Eye (tissue), 1 donor: Measurements from ENCODE around the gene SORCS2.

ENCODE experiments used
- DNase-seq: peaks from one replicate; pipeline ENCODE4 v3.0.0-alpha.2; 2015

The SORCS2 gene

GRCh38 chr4:7224878-7225533 is 32.7 kb downstream of the SORCS2 start:
- no peak for DNase-seq

GRCh38 chr4:7226439-7226838 is 34.1 kb downstream of the SORCS2 start:
- peak; percentile 92 for DNase-seq

- DNase-seq, result peak; percentile 61
These were observed 34.7 kb downstream of the SORCS2 start for GRCh38 chr4:7227008-7227407.

GRCh38 chr4:7228734-7229133 is 36.4 kb downstream of the SORCS2 start:
- no peak for DNase-seq

- DNase-seq, result peak; percentile 58
These were observed 39.8 kb downstream of the SORCS2 start for GRCh38 chr4:7232061-7232650.

- DNase-seq, result no peak
These were observed 40.8 kb downstream of the SORCS2 start for GRCh38 chr4:7233006-7233580.

- DNase-seq, result no peak
These were observed 41.3 kb downstream of the SORCS2 start for GRCh38 chr4:7233601-7234000.

- no peak for DNase-seq
These were observed 42.2 kb downstream of the SORCS2 start for GRCh38 chr4:7234355-7235029.

- no peak for DNase-seq
These were observed 42.7 kb downstream of the SORCS2 start for GRCh38 chr4:7235030-7235380.

GRCh38 chr4:7236847-7237246 is 44.5 kb downstream of the SORCS2 start:
- no peak for DNase-seq

- no peak for DNase-seq
These were observed 45.5 kb downstream of the SORCS2 start for GRCh38 chr4:7237873-7238272.

GRCh38 chr4:7238300-7238960 is 46.1 kb downstream of the SORCS2 start:
- DNase-seq, result peak; percentile 62

GRCh38 chr4:7239101-7239820 is 46.9 kb downstream of the SORCS2 start:
- DNase-seq, result no peak

GRCh38 chr4:7239844-7240243 is 47.5 kb downstream of the SORCS2 start:
- DNase-seq, result no peak

- peak; percentile 82 for DNase-seq
These were observed 48.0 kb downstream of the SORCS2 start for GRCh38 chr4:7240306-7240705.

- DNase-seq, result no peak
These were observed 49.3 kb downstream of the SORCS2 start for GRCh38 chr4:7241597-7242125.

GRCh38 chr4:7242766-7243165 is 50.4 kb downstream of the SORCS2 start:
- DNase-seq, result no peak

- no peak for DNase-seq
These were observed 51.4 kb downstream of the SORCS2 start for GRCh38 chr4:7243609-7244330.

GRCh38 chr4:7244331-7244665 is 52.0 kb downstream of the SORCS2 start:
- DNase-seq, result no peak

GRCh38 chr4:7244751-7245320 is 52.5 kb downstream of the SORCS2 start:
- no peak for DNase-seq

- DNase-seq, result no peak
These were observed 55.2 kb downstream of the SORCS2 start for GRCh38 chr4:7247521-7247920.

- DNase-seq, result no peak
These were observed 55.6 kb downstream of the SORCS2 start for GRCh38 chr4:7247946-7248345.
